ENCODE measurements around the gene PRDX4.
"Not testable (repeated sequence)": the region's sequence is repeated elsewhere in the genome, so short reads cannot be mapped to it uniquely, and the experiment has no call there.

The PRDX4 gene

DNA sequence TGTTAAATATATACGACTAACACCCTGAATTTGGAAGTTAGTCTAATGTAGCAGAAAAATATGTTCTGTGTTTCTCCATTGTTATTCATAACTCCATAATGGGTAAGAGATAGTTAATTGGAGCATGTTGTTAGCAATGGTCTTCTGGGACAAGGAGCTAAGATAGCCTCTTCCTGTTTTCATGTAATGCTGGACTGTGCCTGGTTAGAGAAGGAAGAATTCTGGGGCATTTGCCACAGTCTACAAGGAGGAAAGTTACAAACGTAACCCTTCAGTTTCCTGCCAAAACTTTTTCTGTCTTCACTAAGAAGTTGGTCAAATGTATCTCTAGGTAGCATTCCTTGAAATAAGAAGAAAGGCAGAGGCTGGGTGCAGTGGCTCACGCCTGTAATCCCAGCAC is 5.8 kb downstream of the PRDX4 start:
- DNase-seq (ENCODE audit: low spot score) = no peak

DNA sequence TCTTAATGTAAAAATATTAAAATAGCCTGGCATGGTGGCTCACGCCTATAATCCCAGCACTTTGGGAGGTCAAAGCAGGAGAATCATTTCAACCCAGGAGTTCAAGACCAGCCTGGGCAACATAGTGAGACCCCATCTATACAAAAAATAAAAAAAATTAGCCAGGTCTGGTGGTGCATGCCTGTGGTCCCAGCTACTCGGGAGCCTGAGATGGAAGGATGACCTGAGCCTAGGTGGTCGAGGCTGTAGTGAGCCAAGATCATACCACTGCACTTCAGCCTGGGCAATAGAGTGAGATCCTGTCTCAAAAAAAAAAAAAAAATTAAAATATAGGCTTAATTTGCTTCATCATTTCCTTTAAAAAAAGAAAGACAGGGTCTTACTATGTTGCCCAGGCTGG is 9.2 kb downstream of the PRDX4 start:
- not testable (repeated sequence) for DNase-seq (ENCODE audit: low spot score)

DNA sequence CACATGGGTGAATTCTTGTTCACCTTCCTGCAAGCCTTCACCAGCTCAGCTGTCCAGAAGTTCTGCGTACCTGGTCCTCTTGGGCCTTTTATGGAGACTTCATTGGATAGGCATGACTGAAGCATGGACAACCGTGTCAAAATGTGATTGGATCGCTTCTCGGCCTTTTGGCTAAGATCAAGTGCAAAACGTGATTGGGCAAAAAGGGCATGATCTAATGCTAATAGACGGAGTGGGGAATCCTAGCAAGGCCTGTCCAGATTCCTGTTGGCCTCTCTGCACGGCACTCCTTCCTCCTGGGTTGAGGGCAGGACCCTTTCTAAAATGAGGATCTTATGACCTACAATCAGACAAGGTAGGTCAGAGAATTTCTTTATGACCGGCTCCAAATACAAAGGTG is 24.9 kb downstream of the PRDX4 start:
- DNase-seq (ENCODE audit: low spot score) = no peak

DNA sequence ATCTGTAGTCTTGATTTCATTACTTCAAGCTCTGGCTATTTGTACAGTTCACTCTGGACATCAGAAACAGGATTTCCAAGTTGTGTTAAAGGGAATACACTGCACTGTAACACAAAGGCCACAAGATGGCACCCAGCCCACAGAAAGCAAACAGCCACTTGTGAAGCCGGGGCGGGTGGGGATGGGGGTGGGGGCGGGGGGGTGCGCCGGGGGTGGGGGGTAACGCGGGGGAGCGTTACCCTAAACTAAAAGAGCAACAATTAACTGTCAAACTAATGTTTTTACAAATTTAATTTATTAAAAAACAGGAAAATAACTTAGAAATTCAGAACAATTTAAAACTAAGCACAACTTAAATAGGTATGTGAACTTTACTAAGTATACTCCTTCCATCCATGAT is 27.3 kb downstream of the PRDX4 start:
- DNase-seq (ENCODE audit: low spot score) = peak; percentile 51

DNA sequence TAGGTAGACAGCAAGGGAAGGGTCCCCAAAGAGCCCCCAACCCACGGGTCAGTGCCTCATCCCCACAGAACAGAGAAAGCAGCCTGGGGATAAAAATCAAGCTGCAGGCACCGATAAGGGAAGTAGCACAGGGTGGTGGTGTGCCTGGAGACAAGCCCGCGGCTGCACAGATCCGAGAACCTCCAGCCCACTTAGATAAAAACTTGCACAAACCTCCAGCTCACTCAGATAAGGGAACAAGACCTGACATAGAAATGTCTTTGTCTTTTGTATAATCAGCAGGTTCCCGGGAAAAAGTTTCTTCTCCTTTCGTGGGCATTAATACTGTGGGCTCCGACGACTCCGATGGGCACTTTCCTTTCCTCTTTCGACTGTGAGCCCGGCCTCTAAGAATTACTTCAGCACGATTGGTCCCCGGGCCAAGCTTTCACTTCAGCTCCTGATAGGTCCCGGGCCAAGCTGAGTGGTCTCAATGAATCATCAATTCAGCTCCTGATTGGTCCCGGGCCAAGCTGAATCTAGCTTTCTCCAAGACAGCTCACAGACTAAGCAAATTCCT is 32.4 kb downstream of the PRDX4 start:
- no peak for DNase-seq (ENCODE audit: low spot score)

DNA sequence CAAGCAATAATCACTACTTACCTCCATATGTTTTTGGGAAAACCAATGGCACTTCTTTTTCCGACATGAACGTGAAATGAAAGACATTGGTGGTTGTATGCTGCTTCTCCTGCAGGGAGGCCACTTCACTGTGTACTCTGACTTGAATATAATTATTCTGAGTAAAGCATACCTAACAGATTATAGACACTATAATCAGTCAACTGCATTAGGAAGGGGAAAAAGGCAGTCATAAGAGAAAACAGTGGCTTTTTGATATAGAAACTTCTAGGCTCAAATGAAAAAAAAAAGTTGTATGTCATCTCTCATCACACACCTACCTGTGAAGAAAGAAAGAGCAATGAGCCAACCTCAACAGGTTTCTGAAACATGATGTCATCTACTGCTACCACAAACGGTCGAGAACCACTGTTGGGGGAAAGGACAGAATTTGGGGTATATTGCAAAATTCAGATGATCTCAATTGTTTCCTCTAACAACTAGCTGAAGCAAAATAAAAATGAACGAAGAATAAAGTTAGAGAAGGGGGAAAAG is 37.4 kb downstream of the PRDX4 start:
- no peak for DNase-seq (ENCODE audit: low spot score)

DNA sequence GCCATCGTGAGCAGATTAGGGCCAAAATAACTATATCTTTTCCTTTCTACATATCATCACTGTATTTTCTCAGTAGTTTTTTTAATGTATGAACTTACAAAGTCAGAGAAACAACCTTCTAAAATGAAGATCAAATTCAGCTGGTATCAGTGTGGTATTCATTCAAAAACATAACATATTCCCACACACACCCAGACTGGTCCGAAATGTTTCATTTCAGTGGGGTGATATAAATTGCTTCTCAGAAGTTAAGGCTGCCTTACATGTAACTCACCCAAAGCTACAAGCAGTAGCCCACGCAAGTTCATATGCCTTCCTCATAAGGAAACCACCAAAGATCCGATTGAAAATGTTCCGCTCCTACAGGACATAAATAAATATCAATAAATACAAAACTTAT is 37.9 kb downstream of the PRDX4 start:
- no peak for DNase-seq (ENCODE audit: low spot score)

DNA sequence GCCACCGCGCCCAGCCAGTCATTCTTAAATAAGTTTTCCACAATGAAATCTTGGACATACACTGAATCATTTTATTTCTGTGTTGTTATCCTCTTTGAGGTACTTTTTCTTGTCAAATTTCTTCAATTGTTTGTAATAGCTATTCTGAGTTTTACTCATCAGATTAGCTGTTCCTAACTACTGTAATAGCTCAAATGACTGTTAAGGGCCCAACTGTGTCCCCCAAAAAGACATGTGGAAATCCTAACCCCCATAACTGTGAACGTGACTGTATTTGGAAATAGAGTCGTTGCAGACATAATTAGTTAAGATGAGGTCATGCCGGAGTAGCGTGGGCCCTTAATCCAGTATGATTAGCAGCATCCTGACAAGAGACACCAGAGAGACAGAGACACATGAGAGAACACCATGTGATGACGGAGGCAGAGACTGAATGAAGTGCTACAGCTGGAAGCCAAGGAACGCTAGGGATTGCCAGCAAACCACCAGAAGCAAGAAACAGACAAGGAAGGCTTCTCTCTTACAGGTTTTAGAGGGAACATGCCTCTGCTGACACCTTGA is 52.9 kb downstream of the PRDX4 start:
- DNase-seq (ENCODE audit: low spot score) = no peak

DNA sequence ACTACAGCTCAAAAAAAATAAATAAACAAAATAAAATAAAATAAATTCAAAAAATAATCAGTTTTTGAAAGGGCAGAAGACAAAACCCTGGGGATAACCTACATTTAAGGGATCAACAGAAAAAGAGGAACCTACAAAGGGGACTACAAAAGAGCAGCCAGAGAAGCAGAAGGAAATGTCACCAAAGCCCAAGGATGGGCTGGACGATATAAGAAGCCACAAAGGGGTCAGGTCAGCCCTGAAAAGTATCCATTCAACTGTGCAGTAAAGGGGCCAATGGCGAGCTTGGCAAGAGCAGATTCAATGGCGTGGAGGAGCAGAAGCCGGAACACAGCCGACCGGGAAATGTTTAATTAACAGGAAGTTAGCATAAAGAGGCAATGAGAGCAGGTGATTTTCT is 58.9 kb downstream of the PRDX4 start:
- DNase-seq (ENCODE audit: low spot score) = no peak

DNA sequence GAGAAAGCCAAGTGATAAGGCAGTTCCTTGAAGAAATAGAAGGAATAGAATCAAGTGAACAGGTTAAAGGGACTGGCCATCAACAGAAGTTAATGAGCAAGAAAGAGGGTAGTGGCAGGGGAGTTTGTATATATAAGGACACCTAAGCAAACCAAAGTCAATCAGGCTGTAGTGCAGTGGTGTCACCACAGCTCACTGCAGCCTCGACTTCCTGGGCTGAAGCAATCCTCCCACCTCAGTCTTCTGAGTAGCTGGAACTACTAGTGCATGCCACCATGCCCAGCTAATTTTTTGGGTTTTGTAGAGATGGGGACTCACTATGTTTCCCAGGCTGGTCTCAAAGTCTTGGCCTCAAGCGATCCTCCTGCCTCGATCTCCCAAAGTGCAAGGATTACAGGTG is 59.9 kb downstream of the PRDX4 start:
- no peak for DNase-seq (ENCODE audit: low spot score)

DNA sequence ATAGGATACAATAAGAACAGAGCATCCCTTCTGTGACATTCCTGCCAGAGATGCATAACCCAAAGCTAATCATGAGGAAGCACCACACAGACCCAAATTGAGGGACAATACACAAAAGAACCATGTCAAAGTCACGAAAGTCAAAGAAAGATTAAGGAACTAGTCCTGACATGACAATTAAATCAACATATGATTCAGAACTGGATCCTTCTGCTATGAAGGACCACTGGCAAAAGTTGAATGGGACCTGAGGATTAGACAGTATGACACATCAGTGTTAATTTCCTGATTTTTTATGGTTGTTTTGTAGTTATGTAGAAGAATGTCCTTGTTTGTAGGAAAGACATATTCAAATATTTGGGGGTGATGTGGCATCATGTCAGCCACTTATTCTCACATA is 61.9 kb downstream of the PRDX4 start:
- DNase-seq (ENCODE audit: low spot score) = no peak

DNA sequence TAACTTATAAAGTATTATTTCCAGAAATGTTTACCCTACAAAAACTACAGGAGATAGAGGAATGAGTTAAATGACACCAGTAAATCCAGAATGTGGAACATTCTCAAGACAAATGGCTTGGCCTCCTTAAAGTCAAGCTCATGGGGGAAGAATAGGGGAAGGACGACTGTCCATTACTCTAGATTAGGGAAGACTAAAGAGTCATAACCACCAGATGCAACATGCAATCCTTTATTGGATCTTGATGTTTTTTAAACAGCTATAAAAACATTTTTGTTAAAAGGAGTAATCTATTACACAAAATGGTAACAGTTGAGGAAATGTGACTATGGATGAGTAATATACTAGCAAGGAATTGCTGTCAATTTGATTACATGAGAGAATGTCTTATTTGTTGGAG is 64.7 kb downstream of the PRDX4 start:
- no peak for DNase-seq (ENCODE audit: low spot score)

DNA sequence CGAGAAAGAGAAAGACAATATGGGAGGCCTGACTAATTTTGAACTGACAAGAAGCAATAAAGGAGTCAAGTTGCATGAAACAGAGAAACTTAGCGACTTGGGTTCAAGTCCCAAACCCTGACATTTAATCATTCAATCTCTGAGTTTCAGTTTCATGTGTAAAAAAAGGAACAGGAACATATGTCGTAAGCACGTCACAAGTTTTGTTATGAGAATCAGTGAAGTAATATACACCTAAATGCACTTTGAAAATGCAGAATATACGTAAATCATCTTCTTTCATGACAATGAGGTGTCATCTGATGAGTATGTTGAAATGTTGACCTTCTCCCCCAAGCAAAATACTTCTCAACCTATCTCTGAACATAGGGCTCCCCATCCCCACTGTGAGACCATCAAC is 65.4 kb downstream of the PRDX4 start:
- no peak for DNase-seq (ENCODE audit: low spot score)
